LoVo (cell line): ENCODE results near the gene SMAD6.

Experiments
- DNase-seq: peaks from one replicate; pipeline ENCODE4 v3.0.0-alpha.2; 2016; ENCODE audit warnings: low spot score

SMAD6 gene

GRCh38 chr15:66721020-66721419, 19.0 kb downstream of the SMAD6 start:
- no peak for DNase-seq

GRCh38 chr15:66721501-66721937, 19.5 kb downstream of the SMAD6 start:
- DNase-seq = no peak

- DNase-seq = no peak
Measured at GRCh38 chr15:66721954-66722353, 19.9 kb downstream of the SMAD6 start.

GRCh38 chr15:66722757-66723540, 20.9 kb downstream of the SMAD6 start:
- DNase-seq = no peak

GRCh38 chr15:66723826-66724731, 22.0 kb downstream of the SMAD6 start:
- DNase-seq = no peak

- no peak for DNase-seq
Measured at GRCh38 chr15:66724732-66725463, 22.9 kb downstream of the SMAD6 start.

GRCh38 chr15:66725464-66725785, 23.4 kb downstream of the SMAD6 start:
- DNase-seq = no peak

- DNase-seq = no peak
Measured at GRCh38 chr15:66726386-66726785, 24.4 kb downstream of the SMAD6 start.

GRCh38 chr15:66729331-66729951, 27.4 kb downstream of the SMAD6 start:
- no peak for DNase-seq

- DNase-seq = no peak
Measured at GRCh38 chr15:66730168-66731021, 28.4 kb downstream of the SMAD6 start.

GRCh38 chr15:66733976-66734375, 31.9 kb downstream of the SMAD6 start:
- DNase-seq = no peak

- DNase-seq = no peak
Measured at GRCh38 chr15:66734961-66735908, 33.2 kb downstream of the SMAD6 start.

- no peak for DNase-seq
Measured at GRCh38 chr15:66735909-66736305, 33.9 kb downstream of the SMAD6 start.

- DNase-seq = no peak
Measured at GRCh38 chr15:66737243-66738010, 35.4 kb downstream of the SMAD6 start.

GRCh38 chr15:66738116-66738515, 36.1 kb downstream of the SMAD6 start:
- no peak for DNase-seq

- DNase-seq = no peak
Measured at GRCh38 chr15:66738595-66738994, 36.6 kb downstream of the SMAD6 start.

- no peak for DNase-seq
Measured at GRCh38 chr15:66739287-66739686, 37.3 kb downstream of the SMAD6 start.

GRCh38 chr15:66740802-66741201, 38.8 kb downstream of the SMAD6 start:
- DNase-seq = no peak

- no peak for DNase-seq
Measured at GRCh38 chr15:66741646-66742045, 39.6 kb downstream of the SMAD6 start.
